Stimulated activated CD4-positive, alpha-beta T cell treated with anti-CD3 and anti-CD28 coated beads, Interleukin-12 subunit alpha, Interleukin-12 subunit beta, amount 100 ng/mL, for 4 hours (primary cell): Measurements from ENCODE around the gene LPGAT1.

Source experiments
- DNase-seq: peaks from one replicate; pipeline ENCODE4 v3.0.0-alpha.2; 2020

LPGAT1 gene

DNA sequence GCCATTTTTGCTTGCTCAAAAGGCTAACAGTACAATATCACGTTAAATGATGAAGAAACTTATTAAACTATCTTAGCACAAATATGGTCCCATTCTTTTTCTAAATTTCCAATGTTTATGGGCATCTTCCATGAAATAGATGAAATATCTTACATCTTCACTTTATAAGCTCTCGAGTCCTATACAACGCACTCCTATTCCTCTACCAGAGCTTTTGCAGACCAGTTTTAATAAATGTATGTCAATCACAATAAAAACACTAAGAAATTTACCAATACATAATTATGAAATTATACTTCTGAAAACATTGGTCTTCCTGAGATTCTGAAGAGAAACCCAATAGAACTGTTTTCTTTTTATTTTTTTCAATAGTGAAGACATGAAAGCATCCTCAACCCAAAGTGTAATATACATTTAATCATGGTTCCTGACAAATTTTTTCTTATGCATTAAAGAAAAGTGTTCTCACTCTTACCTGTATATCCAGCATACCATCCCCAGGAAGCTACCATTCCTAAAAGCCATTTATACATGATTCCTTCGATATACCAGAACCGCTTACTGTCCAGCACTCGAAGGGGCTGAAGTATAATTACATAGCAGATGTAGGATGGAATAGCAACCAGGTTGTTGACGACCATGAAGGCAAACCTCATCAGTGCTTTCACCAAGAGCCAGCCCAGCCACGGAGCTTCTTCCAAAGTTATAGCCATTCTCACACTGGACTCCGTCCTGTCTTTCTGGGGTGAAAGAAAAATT is 1.8 kb downstream of the LPGAT1 start:
- no peak for DNase-seq

DNA sequence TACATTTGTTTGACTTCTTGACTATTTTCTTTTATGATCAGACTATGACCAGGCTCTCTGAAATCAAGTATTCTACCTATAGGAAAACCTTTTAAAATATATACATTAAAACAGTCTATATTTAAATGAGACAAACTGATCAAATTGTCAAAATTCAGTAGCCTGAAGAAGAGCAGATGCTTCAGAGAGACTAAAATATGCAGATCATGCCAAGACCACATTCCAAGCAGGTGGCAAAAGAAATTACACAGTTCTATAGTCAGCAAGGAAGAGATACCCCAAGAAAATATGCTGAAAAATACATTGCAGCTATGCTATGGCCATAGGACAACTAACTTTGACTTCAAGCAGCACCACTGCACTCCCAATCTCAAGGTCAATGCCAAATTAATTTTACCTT is 3.5 kb downstream of the LPGAT1 start:
- no peak for DNase-seq

DNA sequence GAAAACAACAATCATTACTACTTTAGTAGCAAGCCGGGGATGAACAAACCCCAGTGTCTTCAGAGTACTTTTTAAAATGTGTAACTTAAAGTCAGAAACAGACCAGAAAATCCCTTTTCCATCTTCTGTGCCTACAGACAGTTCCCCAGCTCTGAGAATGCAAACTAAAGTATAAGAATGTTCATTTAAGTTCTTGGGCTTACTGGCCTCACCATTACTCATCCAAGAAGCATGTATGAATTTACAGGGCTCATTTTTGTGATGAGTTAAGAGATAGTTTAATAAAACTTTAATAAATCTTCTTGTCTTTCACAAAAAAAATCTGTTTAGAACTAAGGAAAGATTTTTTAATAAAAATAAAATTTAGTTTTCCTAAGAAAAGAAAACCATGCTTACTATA is 4.6 kb downstream of the LPGAT1 start:
- no peak for DNase-seq

DNA sequence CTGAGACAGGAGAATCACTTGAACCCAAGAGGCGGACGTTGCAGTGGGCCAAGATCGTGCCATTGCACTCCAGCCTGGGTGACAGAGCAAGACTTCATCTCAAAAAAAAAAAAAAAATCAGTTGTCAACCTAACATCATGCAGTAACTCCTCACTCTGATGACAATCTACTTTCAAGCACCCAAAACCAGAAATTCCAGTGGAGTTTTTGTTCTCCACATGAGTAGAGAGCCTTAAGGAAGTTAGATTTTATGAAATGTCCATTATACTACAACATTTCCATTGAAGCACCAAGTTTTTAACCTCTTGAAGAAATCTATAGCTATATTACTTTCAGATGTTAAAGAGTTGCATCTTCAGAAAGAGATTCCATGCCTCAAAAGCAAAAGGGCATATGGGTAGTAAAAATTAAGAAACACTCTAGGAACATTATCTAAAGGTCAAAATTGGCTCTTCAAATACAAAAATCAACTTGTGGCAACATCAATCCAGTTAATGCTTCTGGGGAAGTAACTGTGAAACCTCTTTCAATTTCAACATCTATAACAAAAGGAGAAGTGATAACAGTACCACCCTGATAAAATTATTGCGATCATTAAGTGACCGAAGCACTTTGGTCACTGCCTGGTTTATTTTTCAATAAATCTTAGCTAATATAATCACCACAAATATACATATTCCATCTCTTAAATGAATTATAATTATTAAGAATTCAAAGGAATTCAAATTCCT is 7.7 kb downstream of the LPGAT1 start:
- DNase-seq = no peak

DNA sequence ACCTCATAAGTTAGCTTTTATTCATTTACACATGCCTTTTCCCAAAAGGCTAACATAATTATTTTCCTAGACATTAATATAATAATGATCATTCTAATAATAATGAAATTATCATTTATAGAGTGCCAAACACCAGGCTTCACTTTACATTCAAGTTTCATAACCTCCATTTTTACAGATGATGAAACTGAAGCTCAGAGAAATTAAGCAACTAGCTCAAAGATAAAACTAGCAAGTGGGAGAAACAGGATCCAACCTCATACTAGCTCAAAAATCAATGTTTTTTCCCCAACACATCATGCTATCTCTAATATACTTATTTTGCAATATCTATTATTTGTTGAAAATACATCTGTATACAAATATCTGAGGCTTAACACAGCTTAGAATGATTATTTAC is 14.0 kb downstream of the LPGAT1 start:
- no peak for DNase-seq

DNA sequence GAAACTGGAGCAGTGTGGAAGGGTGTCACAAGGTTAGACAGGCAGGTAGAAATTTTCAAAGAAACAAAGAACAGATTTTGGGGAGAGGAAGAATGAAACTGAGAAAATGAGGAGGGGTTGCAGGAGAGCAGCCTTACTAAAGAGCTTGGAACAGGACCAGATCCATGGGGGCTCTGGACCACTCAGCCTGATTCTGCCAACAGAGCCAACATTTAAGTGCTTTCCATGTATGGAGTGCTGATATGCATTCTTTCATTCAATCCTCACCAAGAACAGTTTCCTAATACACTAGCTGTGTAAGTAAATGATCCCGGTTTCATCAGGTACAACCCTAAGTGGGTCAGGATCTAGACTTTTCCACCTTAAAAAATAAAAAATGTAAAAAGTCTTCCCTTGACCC is 16.2 kb downstream of the LPGAT1 start:
- no peak for DNase-seq

DNA sequence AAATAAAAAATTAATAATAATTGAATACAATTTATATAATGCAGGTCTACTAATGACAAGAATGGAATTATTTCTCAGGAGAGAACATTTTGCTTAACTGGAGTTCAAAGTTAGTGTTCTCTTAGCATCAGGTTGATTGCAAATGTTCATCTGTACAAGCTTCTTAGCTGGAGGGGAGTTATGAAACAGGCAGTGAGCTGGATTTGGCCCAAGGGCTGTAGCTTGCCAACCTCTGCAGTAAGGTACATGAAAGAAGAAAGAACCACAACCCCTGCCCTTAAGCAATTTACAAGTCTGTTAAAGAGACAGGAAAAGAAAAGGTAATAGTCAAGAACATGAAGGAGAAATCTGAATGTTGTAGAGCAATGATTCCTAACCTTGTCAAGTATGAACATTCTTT is 17.0 kb downstream of the LPGAT1 start:
- DNase-seq = no peak

DNA sequence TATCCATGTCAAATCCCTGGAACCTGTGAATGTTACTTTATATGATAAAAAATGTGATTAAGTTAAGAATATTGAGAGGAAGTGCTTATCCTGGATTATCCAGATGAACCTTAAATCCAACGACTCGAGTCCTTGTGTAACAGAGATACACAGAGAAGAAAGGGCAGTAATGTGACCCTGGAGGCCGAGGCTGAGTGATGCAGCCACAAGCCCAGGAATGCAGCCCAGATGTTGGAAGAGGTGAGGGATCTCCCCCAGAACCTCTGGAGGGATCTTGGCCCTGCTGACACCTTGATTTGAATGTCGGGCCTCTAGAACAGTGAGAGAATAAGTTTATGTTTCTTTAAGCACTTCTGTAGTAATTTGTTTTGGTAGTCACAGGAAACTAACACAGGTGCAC is 18.0 kb downstream of the LPGAT1 start:
- DNase-seq = no peak

DNA sequence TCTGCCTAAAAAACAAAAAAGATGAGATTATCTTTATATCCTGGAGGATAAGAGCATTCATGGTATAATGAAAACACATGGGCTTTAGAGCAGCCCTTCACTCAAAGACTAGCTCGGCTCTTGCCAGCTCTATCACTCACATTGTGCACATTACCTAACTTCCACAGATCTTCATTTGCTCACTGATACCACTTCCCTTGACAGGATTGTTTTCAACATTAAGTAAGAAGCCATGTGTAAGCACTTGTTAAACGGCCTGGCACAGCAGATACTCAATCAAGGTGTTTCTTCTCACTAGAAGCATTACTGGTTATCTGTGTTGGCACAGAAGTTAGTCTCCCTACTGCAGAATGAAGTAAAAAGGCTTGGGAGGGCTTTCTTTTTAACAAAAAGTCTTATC is 18.7 kb downstream of the LPGAT1 start:
- no peak for DNase-seq

DNA sequence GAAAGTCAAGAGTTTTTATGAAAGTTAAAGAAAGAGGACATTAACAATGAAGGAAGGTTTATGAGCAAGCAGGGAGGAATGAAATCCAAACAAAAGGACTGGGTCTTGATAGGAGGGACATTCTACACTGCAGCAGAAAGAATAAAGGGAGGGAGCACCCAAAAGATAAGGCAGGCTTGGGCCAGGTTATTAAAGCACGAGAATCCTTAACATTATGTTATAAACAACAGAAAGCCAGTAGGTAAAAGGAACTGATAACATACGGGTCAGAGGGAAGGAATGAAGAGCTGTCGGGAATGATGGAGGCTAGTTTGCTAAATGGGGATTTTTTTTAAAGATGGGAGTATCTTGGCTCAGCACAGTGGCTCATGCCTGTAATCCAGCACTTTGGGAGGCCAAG is 19.4 kb downstream of the LPGAT1 start:
- DNase-seq = no peak

DNA sequence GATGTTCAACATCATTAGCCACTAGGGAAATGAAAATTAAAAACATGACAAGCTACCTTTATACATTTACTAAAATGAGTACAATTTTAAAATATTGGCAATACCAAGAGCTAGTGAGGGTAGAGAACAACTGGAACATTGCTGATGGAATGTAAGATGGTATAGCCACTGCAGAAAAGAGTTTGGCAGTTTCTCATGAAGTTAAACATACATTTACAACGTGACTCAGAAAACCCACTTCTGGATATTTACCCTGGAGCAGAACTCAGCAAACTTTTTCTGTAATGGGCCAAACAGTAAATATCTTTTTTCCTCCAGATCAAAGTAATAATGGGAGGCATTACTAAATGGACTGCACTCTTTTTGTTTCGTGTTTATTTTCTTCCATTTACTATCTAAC is 22.1 kb downstream of the LPGAT1 start:
- no peak for DNase-seq

DNA sequence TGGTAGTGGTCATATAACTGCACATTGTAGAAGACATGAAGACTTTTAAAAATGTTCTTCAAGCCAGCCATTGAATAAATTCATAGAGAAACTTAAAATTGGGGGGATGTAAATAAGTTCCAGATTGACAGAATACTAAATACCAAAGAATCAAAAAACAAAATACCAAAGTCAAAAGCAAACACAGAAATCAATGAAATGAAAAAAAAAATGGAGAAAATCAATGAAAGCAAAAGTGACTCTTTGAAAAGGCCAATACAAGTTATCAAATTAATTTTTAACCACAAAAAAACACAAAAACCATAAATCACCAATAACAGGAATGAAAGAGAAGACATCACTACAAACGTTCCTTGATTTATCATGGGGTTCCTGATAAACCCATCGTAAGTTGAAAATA is 25.6 kb downstream of the LPGAT1 start:
- no peak for DNase-seq

DNA sequence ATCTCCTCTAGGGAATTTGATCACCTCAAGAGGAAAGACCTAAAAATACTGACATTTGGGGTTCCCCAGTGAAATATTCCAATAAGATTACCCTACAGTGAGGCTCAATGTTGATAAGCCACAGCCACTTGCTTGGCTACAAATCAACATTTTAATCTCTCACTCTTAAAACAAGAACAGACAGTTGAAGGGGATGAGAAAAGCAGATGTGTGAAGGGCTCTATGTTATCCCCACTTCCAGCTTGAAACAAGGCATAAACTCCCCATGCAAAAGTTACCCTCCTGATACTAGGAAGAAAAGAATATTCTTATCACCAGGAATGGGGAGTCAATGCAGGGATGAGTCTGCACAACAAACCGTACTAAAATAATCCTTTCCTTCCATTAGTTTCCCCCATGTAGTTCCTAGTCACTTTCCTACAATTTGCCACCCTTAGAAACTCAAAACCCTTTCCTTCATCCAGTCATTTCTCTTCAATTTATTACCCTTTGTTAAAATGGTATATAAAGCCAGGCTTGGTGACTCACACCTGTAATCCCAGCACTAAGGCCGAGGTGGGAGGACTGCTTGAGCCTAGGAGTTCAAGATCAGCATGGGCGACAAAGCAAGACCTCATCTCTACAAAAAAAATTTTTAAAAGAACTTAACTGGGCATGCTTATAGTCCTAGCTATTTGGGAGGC is 29.5 kb downstream of the LPGAT1 start:
- DNase-seq = no peak

DNA sequence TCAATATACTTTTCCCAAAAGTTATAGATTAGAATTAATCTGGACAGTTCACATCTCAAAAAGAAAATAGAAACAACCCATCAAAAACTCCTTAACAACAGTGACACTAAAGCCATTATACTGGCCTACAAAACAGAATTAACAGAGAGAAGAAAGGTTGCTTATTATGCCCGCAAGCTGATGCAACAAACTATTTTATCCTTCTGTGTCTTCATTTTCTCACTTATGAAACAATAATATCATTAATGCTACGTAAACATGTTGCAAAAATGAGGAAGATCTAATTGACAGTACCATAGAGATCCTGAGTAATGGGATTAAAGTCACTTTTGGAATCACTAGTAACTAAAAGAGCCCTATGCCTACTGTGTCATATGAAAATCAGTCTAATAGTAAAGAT is 32.6 kb downstream of the LPGAT1 start:
- DNase-seq = no peak

DNA sequence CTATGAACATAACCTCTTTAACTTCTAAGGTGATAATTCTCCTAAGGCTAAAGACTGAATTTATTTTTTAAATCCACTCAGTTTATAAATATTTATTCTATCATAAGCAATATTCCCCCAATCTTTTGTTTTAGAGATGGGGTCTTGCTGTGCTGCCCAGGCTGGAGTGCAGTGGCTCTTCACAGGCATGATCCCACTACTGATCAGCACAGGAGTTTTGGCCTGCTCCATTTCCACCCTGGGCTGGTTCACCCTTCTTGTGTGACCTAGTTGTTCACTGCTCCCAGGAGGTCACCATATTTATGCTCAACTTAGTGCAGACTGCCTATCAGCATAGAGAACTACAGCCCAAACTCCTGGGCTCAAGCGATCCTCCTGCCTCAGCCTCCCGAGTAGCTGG is 38.6 kb downstream of the LPGAT1 start:
- no peak for DNase-seq

DNA sequence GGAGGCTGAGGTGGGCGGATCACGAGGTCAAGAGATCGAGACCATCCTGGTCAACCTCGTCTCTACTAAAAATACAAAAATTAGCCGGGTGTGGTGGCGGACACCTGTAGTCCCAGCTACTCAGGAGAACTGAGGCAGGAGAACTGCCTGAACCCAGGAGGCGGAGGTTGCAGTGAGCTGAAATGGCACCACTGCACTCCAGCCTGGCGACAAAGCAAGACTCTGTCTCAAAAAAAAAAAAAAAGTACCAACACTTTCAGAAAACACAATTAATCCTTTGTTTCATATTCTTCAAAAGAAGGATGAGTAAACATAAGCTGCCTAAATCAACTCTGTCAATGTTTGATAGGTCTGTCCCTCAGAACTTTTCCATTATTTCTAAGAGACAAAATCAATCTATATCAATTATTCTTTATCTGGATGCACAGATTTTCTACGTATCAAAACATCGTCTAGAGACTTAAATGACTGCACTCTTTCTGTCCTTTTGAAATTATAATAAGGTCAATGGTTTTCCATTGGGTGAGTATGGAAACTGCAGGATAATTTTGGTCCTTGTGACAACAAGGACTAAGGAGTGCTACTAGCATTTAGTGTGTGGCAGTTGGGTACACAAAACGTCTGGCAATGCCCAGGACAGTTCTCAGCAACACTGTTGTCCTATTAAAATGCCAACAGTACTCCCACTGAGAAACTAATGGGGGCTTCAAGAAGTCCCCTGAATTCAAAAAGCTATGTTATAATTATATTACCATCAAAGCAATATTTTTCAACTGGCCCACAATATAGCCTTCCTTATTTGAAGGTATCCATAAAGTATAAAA is 40.7 kb downstream of the LPGAT1 start:
- DNase-seq = no peak

DNA sequence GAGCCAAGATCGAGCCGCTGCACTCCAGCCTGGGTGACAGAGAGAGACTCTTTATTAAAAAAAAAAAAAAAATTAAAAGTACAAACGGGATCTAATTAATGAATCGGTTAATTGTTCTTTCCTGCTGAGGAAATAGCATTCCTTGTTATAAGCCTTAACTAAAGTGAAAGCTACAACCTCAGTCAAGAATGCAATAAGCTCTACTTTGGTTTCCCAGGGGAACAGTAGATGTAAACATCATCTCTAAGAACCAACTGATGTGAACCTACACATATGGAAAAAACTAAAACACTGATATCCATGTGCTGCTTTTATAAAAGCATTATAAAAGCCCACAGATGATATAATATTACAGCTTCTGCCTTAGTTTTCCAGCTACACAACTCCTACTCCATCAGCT is 41.9 kb downstream of the LPGAT1 start:
- DNase-seq = no peak

DNA sequence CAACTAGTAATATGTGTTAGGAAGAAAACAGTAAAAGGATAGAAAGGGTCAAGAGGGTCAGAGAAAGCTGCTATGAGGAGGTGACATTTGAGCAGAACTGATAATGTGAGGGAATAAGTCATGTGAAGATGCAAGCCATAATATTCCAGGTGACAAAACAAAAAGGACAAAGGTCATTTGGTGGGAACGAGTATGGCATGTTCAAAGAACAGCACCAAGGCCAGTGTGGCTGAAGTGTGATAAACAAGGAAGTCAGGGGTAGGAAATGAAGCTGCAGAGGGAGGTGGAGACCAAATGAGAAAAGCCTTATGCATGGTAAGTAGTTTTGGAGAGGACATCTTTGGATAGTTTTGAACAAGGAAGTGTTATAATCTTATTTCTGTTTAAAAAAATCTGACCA is 46.7 kb downstream of the LPGAT1 start:
- no peak for DNase-seq

DNA sequence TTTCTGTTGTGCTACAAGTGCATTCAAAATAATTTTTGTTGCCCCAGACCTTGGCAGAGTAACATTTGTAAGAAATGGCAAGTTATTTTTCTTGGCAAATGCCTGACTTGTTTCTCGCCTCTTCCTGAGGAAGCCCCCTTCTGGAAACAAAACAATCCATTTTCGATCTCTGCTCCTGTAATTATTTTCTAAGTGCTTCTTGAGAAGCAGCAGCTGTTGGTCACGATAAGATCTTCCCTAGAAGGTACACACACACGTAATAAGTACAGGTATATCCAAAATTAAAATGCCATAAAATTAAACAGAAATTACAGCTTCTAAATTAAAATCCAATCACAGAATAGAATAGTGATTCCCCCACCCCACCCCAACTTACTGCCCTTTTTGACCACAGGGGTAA is 47.3 kb downstream of the LPGAT1 start:
- DNase-seq = no peak

DNA sequence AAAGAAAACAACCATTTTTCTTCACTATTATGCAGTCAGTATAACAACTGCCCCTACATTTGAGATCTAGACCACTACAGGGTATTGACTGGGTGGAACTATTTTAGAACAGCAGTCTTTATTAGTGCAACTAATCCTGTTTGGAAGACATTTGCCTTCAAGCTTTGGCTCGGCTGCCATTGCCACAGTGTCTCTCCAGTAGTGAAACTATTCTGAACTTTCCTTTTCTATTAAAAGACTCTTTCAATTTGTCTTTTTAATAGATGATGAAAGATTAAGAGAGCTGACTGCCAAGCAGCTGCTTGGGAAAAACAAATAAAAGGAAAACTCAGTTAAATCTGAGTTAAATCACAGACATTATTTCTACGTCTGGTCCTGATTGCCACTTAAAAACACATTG is 49.3 kb downstream of the LPGAT1 start:
- DNase-seq = no peak

DNA sequence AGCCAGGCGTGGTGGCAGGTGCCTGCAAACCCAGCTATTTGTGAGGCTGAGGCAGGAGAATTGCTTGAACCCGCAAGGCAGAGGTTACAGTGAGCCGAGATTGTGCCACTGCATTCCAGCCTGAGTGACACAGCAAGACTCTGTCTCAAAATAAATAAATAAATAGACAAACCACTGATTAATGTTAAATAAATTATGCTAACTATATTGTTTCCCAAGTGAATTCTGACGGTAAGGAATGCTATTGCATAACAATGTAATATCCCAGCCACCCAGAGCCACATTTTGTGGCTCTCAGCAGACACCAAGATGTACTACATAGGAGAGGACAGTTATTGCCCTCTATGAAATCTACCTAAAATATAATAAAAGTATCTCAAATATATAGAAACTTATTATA is 55.4 kb downstream of the LPGAT1 start:
- no peak for DNase-seq

DNA sequence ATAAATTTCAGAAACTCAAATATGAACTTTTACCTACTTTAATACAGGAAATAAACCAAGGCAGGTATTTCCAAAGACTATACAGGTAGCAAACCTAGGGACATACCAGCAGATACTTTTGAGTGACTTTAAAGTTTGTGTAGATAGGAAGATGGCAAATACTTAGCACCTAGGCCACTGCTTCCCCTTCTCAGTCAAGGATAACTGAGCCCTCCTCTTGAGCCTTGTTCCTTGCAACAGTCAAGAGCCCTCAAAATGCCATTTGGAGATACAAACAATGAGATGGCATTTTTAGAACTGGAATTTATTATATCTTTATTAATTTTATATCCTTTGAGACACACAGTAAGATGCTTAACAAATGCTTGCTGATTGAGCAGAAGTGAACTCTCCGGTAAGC is 65.9 kb downstream of the LPGAT1 start:
- no peak for DNase-seq

DNA sequence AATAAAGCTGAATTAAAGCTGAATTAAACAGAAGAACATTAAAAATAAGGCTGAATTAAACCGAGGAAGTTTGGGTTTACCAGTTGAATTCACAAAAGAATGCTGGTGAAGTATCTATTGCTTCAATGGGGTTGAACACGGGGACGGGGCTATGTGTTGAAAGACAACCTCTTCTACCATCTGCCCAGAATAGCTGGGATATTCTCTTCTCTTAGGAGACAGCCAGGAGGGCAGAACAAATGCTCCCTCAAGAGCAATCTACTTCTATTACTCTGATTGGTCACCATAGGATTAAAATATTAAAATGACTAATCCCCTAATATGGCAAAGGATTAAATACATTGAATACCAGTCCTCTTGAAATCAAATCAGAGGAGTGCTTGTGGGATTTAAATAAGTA is 68.4 kb downstream of the LPGAT1 start:
- no peak for DNase-seq
